Measurements from ENCODE around the gene IGSF9B.

Gene IGSF9B

DNA sequence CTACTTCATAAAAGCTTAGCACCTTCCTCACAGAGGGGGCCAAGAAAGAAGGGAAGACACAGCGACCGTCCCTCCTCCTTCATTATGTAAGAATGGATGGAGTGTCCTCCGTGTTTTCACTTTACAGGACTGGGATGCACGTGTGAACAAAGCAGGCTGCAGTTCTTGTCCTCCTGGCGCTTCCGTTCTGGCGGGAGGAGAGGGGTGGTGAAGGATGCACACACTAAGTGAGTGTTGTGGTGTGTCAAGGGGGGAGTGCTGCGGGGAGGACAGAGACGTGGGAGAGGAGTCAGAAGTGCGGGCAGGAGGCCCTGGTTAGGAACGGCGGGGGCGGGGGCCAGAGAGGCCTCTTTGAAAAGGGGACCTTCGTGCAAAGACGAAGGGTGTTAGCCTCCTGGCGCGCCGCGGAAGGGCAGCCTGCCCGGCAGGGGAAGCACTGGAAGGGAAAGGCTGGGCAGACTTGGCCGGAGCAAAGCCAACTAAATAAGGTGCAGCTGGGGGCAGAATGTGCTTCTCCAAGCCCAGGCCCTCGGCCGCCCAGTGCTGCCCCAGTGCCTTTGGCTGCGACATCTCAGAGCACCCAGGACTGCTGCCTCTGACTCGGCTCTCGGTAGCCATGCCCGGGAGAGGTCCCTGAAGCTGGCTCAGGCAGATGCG lies 27.0 kb upstream of the IGSF9B start:
- DNase-seq (ENCODE audit: low read depth in 3 of 3): no peak

DNA sequence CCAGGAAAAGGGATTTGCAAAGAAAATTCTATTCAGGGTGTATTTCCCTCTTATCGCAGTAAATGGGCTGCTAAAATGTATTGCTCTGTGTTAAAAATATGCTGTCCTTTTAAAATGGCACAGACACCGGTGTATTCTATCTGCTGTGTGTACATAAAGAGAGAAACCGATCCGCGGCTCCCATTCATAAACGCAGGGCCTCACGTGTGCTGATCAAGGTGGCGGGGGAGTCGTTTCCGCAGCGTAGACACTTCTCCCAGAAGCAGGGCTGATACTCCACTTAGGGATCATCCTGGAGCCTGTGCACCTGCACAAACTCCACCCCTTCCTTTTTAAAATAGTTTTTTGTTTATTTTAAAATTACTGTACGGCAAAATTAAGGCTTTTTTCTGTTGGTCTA lies 26.1 kb upstream of the IGSF9B start:
- no peak for DNase-seq (ENCODE audit: low read depth in 3 of 3)

GRCh38 chr11:133982151-133982550 lies 25.4 kb upstream of the IGSF9B start:
- no peak for DNase-seq (ENCODE audit: low read depth in 3 of 3)

DNA sequence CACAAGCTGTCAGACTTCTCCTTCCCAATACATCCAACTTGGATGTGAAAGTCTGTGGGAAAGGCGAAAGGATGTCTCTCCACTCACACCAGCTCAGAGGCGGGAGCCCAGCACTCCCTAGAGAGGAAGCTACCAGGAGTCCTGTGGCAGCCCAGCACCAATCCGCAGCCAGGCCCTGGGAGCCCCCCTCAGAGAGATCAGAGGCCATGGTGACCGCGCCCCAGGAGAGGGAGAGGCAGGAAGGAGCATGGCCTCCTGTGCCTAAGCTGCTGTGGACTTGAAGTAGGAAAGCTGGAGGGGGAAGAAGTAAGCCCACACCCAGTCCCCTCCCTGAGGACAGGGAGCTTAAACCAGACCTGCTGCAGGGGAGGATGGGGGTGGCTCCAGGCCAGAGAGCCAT lies 24.4 kb upstream of the IGSF9B start:
- no peak for DNase-seq (ENCODE audit: low read depth in 3 of 3)

DNA sequence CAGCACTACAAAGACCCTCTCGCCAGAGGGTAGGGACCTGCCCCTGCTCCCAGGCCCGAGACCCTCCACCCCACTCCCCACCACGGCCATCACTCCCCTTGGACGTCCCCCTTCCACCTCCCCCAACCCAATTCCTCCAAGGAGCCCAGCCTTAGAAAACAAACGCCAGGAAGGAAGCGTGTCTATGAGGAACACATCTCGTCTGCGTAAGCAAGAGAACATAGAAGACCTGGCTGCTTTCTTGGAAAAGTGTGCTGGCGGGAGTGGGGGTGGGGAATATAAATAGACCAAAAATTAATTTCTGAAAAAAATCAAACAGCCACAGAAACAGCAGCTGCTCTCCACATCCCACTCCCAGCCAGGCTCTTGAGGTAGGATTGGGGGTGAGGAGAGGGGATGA lies 23.9 kb upstream of the IGSF9B start:
- DNase-seq (ENCODE audit: low read depth in 3 of 3): no peak

DNA sequence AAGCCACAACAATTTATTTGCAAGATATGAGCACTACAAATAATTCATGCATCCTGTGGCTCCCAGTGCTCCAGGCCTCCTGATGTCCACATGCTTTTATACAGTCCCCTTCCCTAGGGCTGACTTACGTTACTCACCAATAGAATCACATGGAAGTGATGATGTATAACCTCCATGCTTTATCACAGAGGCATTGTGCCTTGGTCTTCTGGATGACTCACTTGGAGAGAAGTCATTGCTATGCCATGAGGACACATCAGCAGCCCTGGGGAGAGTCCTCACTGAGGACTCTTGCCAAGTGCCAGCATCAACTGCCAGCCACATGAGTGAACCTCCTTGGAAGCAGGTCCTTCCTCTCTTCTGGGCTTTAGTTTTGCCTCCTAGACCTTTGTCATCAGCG lies 22.0 kb upstream of the IGSF9B start:
- no peak for DNase-seq (ENCODE audit: low read depth in 3 of 3)

GRCh38 chr11:133977067-133977677 lies 20.4 kb upstream of the IGSF9B start:
- DNase-seq (ENCODE audit: low read depth in 3 of 3): no peak

- no peak for DNase-seq (ENCODE audit: low read depth in 3 of 3)
Observed at GRCh38 chr11:133975488-133975849, 18.7 kb upstream of the IGSF9B start.

DNA sequence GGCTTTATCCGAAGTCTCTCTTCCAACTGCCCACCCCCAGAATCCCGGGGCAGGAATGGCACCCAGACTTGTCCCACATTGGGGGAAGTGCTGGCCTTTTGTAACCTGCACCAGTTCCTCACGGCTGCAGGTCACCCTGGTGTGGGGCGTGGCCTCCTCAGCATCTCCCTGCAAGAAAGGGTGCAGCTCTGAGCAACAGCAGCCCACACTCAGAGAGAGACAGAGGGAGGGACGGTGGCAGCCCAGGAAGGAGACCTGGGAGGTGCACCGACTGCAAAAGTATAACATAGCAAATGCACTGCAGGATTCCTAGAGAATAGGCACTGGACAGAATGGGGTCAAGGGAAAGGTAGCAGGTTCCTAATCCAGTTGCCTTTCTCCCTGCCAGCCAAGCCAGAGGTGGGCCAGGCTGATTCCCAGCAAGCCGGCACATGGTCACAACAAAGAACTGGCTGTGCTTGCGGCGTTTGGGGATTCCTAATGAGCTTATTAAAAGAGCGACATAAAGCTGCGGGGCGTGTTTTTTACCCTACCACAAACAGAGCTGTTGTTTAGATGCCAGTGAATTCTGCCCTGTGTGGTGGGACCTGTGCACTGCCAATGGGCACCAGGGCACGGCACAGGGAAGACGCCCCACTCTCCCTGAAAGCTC lies 18.2 kb upstream of the IGSF9B start:
- no peak for DNase-seq (ENCODE audit: low read depth in 3 of 3)

DNA sequence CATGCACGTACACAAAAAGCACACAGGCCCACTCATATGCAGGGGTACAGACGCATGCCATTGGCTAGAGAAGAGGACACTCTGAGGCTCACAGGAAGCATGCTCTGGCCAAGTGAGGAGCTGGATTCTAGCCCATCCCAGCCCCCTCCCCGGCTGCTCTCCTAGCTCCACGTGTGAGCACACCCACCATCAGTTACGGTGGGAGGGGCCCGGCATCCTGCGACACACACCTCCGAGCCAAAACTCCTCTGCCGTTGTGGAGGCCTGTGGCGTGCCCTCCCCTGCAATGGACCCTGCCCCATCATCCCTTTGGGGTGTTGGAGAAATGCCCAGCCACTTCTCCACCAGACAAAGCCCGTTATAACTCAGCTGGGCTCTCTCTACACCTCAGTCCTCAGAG lies 15.1 kb upstream of the IGSF9B start:
- no peak for DNase-seq (ENCODE audit: low read depth in 3 of 3)

DNA sequence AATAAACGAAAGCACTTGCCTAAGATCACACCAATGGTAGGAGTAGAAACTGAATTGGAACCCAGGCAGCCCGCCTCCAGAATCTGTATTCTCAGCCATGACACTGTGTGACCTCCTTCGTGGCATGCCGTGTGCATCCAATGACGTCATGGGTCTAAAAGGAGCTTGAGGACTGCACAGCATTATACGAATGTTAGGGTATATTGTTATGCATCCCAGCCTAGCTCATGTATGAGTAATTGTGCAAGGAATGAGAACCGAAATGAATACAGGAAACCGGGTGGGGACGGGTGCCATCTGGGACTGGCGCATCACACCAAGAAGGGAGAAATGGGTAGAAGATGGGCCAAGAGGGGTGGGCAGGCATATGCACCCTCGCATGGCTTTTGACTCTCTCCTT lies 12.3 kb upstream of the IGSF9B start:
- DNase-seq (ENCODE audit: low read depth in 3 of 3): no peak

GRCh38 chr11:133968300-133968699 lies 11.5 kb upstream of the IGSF9B start:
- DNase-seq (ENCODE audit: low read depth in 3 of 3): no peak

DNA sequence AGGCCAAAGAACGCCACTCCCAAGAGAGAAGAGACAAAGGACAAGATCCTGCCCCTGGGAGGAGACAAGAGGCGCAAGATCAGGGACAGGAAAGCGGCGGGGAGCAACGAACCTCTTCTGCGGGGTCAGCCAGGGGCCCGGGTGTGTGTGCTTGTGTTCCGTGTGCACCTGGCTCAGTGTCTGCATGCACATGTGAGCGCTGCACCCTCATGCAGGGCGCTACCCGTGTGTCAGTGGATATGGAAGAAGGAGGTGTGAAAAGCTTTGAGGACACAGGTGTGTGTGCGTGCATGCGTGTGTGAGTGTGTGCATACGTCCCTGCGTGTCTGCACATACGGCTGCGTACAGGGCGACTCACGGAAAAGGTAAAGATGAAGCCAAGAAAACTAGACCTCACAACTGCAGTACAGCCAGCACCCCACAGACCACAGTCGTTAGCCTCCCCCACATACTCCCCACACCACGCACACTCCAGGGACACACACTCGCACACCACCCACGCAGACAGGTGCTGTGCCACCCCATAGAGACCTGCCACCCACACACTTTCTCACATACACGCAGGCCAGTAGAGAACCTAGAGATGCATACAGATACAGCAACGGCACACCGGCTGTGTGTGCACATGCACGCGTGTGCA lies 11.0 kb upstream of the IGSF9B start:
- no peak for DNase-seq (ENCODE audit: low read depth in 3 of 3)

DNA sequence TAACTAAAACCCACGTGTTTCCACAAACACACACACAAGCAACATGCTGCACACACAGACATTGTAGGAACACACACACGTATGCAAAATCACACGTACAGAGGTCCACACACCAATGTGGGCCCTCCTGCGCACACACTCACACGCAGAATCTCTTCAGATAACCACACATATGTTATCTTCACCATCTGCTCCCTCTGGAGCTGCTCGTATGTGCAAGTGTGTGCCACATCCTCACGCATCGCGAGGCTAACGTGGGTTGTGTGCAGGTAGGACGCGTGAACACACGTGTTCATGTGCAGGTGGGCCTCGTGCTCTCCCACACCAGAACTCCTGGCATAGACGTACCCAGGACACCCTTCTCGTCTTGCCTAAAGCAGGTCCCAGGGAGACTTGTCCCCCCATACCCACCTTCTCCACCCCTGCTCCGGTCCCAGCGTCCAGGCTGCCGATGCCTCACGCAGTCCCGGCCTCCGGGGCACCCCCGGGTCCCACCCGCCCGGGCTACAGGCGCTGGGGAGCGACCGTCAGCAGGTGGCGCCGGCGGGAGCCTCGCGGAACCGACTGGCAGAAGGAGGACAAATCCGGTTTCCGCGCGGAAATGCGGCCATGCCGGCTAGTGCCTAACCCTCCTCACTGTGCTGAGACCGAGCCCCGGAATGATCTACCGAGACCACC lies 10.3 kb upstream of the IGSF9B start:
- peak in 2 of 3 donors; percentile 56 to 63 for DNase-seq (ENCODE audit: low read depth in 3 of 3)

GRCh38 chr11:133966172-133966651 lies 9.4 kb upstream of the IGSF9B start:
- DNase-seq (ENCODE audit: low read depth in 3 of 3): no peak

GRCh38 chr11:133965031-133965601 lies 8.3 kb upstream of the IGSF9B start:
- no peak for DNase-seq (ENCODE audit: low read depth in 3 of 3)

DNA sequence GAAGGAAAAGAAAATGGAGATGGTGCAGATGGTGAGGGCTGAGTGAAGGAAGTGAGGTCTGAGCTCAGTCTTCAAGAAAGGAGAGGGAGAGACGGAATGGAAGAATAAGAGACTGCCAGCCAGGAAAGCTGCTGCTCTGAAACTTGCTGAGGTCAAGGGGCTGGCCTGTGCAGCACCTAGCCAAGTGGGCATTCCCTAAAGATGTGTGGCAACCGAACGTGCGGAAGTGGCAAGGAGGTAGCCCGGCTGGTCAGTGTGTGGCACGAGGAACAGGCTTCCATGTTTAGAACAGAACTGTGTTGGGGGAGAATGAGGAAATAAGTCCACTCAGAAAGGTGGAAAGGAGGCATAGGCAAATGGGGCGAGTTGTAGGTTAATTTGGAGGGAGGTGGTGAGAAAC lies 7.6 kb upstream of the IGSF9B start:
- no peak for DNase-seq (ENCODE audit: low read depth in 3 of 3)

- no peak for DNase-seq (ENCODE audit: low read depth in 3 of 3)
Observed at GRCh38 chr11:133961890-133962289, 5.1 kb upstream of the IGSF9B start.

DNA sequence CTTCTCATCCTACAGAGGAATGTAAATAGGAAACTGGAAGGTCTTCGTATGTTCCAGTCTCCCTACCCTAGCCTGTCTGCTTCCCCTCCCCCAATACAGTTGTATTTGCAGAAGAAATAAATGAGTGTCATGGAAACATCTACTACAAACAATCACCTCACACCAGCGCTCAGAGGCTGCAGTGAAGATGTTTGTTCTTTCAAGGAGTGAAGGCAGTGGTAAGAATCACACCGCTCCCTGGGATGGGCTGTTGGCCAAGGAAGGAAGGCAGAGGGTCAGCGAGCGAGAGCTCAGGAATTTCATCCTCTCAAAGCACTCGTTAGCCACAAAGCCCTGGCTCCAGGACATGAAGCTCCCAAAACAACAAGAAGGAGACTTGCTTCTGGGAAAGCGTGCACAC lies 1.1 kb upstream of the IGSF9B start:
- no peak for DNase-seq (ENCODE audit: low read depth in 3 of 3)

DNA sequence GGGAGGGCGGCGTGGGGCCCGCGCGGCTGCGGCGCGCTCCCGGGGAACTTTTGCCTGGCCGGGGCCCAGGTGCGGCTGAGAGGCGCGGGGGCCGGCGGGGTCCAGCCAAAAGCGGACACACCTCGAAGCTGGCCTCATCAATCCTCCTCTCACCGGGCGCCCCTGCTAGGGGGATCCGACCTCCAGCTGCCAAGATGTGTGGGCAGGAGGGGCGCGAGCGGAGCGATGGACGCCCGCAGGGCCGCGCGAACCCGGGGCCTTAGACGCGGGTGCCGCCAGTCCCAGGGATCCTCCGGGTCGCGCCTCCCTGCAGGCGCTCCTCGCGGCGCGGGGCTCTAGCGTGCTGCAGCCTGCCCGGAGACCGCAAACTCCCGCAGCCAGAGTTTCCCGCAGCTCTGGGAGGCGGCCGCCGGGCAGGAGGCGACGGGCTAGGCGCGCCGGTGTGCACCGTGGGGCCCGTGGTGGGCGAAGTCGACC lies 785 bp downstream of the IGSF9B start:
- DNase-seq (ENCODE audit: low read depth in 3 of 3): no peak

GRCh38 chr11:133955081-133955891 lies 1.5 kb downstream of the IGSF9B start:
- peak in 1 of 3 donors; percentile 30 for DNase-seq (ENCODE audit: low read depth in 3 of 3)
